T-cell (primary cell): ENCODE results near the gene ATXN7L2. TPM values are rescaled to one million over a fixed set of nuclear protein-coding genes. Genes with fewer than 3 reads are reported as not detected.

ENCODE experiments used
- total RNA-seq, 35 experiments: library from RNA in 6 of 35; stranded (reverse) in 6 of 35; fragments of 120-200 nt in 1 of 35; gene quantifications; one replicate each; pipeline versions ENCODE4 v1.2.1 to v1.2.4 and lab custom pipeline; 2013 to 2026

The ATXN7L2 gene
- total RNA-seq, 5 donors from 2014 or later (not counting 1 experiment from before 2014, with no cell fraction given), result 9.7 to 13.2 (median 12.5) TPM

Other genes starting within 250 kb of the ATXN7L2 start
- 1 to 10 TPM; 4.1 to 5.3 (median 4.7) TPM for gene CELSR2, start 234.4 kb upstream of the ATXN7L2 start, total RNA-seq
- gene PSRC1, start 200.8 kb upstream of the ATXN7L2 start, total RNA-seq, result 1 to 10 TPM in 2 of 5 donors, under 1 TPM in 3; 0.35 to 1.6 (median 0.72) TPM
- gene MYBPHL, start 176.9 kb upstream of the ATXN7L2 start, total RNA-seq, result not detected
- 1 to 10 TPM in 4 of 5 donors, under 1 TPM in 1; 0.82 to 2.9 (median 1.5) TPM for gene SORT1, start 86.0 kb upstream of the ATXN7L2 start, total RNA-seq
- gene PSMA5, start 57.5 kb upstream of the ATXN7L2 start, total RNA-seq, result 10 to 100 TPM; 41.1 to 91.2 (median 75.5) TPM
- under 1 TPM in 4 of 5 donors, not detected in 1; 0.09 to 0.13 (median 0.11) TPM for gene SYPL2, start 17.4 kb upstream of the ATXN7L2 start, total RNA-seq
- gene CYB561D1, start 10.2 kb downstream of the ATXN7L2 start, total RNA-seq, result 10 to 100 TPM; 23.6 to 42.6 (median 39.5) TPM
- 10 to 100 TPM; 13.2 to 28.2 (median 21.5) TPM for gene AMIGO1, start 25.8 kb downstream of the ATXN7L2 start, total RNA-seq
- gene GPR61, start 56.0 kb downstream of the ATXN7L2 start, total RNA-seq, result under 1 TPM; 0.16 to 0.75 (median 0.39) TPM
- 1 to 10 TPM; 5.4 to 7.2 (median 6.5) TPM for gene GNAI3, start 64.7 kb downstream of the ATXN7L2 start, total RNA-seq
- gene GNAT2, start 135.7 kb downstream of the ATXN7L2 start, total RNA-seq, result not detected
- gene AMPD2, start 135.9 kb downstream of the ATXN7L2 start, total RNA-seq, result 100 to 1,000 TPM in 3 of 5 donors, 10 to 100 TPM in 2; 90.2 to 285 (median 100) TPM
- gene GSTM4, start 172.2 kb downstream of the ATXN7L2 start, total RNA-seq, result 10 to 100 TPM; 14.6 to 28.5 (median 20.8) TPM
- 100 to 1,000 TPM in 1 of 5 donors, 10 to 100 TPM in 4; 51.9 to 102 (median 77.4) TPM for gene GSTM2, start 184.2 kb downstream of the ATXN7L2 start, total RNA-seq
- 10 to 100 TPM in 4 of 5 donors, under 1 TPM in 1; 0.44 to 50.3 (median 30.7) TPM for gene GSTM1, start 203.9 kb downstream of the ATXN7L2 start, total RNA-seq
- gene GSTM5, start 228.3 kb downstream of the ATXN7L2 start, total RNA-seq, result under 1 TPM; 0.12 to 0.63 (median 0.23) TPM